ENCODE data around the gene IMPG2.

The IMPG2 gene

DNA sequence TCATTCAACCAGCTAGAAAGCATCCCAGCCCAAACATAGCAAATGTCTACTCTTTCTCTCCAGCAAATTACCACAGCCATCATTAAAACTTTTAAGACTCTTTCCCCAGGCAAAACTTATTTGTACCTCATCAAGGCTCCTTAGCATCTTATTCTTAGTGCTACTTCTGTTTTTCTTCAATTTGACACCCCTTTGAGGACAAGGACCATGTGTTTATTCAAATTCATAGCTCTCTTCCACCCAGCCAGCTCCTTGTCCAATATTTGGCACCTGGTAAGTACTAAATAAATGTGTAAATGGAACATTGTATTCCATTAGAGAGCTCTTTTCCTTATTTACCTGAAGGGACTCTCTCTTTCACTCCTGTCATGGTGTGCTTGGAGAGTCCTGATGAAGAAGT, 89.8 kb downstream of the IMPG2 start:
- DNase-seq: no peak

DNA sequence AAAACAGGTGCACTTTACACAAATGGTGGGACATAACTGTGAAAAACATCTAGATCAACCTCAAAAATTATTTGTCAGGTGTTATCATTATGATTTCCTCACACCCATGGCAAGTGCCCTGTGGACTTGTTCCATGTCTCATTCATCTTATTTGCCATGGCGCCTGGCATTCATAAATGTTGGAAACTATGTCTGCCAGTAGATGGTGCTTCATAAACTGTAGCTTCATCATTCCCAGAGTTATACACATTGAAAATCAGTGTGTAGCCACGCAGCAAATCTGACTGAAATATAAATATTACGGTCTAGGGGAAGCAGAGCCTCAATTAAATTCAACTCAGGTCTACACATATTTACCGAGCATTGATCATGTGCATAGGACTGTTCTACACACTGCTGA, 90.7 kb downstream of the IMPG2 start:
- DNase-seq: no peak

DNA sequence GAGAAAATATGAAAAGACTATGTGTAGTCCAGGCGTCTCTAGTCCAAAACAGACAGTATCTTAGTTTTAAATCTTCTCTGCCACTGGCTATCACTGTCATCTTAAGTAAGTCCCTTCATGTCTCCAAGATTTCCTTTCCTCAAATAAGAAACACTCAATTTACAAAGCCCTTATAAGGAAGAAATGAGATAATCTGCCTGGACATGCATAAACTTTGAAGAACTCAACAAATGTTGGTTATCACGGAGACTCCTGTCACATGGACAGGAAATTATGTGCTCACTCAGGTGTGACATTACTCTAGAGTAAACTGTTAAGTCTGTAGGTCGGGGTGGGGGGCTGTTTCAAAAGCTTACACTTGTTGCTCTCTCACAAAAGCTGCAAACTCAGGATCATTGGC, 91.9 kb downstream of the IMPG2 start:
- no peak for DNase-seq

DNA sequence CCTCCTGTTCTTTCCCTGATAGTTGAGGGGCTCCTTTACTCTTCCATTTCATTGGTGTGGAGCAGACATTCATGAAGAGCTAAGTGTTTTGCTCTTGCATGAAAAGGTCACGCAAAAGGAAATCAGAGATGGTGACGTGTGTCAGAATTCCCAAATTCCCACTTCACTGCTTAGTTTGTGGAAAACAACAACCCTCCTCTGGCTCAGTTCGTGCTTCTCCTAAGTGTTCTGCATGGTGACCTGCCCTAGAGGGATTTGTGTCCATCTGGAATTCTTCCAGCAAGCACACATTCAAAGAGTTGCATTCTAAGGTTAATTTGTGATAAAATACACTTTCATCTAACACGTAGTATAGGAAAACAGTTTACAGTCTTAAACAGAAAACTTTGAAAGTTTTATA, 95.6 kb downstream of the IMPG2 start:
- DNase-seq: no peak

DNA sequence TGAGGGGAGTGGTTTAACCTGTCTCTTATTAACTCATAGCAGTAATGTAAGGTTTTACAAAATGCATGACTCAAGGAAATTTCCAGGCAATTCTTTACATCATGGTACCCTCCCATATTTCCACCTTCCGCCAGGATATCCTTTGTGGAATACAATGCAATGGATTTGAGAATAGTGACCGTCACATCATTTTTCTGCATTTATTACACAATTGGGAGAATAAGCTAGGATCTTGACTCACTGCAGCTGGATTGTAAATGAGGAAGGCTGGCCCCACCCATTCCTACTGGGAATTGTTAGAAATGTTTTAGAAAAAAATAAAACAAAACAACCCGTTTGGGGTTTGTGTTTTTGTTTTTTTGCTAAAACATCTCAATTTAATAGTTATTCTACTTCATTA, 97.4 kb downstream of the IMPG2 start:
- DNase-seq: no peak

DNA sequence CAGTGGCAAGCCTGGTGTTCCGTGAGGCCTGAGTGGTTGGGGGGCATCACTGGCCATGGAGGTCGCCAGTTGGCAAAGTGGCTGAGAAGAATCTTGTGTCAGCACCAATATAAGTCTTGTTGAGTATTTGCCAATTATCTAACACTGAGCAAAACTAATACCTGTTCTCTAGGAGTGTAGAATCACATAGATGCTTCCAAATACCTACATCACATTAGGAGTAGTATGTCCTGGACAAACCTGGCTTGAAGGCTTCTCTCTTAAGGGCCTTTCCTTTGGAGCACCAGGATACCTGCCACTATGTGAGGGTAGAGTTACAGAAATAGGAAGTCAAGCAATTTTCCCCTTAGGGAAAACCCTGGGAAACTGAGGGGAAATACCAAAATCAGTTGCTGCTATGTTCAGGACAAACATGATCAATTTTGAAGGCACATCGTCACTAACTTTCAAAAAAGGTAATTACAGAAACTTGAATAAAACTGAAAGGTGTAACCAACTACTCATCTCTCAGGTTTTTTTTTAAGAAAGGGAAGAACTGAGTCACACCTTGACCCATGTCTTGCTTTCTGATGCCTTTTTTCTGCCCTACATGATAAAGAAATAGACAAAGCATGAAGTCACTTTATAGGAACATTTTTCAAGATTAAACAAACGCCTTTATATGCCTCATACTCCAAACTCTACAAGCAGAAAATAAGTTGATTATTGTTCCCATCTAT, 100.4 kb downstream of the IMPG2 start:
- DNase-seq: no peak

DNA sequence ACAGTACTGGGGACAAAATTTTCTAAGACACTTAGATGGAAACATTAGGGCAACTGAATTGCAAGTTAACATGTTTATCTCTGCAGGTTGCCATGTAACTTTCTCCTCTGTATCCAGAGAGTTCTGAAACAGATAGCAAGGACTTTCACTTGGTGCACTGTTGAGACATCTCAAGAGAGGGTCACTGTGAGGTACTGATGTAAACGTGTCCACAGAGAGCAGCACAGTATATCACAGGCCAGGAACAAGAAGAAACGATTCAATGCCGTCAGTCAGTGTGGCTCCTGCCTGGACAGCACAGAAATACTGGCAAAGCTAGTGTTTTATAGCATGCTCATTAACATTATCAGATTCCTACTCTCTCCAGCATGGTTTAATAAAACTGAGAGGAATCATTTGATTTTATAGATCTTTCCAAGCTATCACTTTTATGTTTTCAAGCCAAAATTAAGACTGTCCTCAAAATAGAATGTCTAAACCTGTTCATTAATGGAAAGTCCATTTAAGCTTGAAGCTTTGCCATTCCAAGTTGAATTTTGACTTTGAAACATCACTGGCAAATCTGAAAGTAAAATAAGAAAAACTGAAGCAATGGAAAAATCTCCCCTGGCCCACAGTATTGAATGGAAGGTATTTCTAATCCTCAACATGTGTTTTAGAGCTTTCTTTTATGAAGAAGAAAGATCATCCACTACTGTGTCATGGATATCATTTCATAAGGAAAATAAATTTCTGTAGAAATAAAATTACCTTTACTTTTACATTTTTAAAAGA, 102.7 kb downstream of the IMPG2 start:
- DNase-seq: no peak

DNA sequence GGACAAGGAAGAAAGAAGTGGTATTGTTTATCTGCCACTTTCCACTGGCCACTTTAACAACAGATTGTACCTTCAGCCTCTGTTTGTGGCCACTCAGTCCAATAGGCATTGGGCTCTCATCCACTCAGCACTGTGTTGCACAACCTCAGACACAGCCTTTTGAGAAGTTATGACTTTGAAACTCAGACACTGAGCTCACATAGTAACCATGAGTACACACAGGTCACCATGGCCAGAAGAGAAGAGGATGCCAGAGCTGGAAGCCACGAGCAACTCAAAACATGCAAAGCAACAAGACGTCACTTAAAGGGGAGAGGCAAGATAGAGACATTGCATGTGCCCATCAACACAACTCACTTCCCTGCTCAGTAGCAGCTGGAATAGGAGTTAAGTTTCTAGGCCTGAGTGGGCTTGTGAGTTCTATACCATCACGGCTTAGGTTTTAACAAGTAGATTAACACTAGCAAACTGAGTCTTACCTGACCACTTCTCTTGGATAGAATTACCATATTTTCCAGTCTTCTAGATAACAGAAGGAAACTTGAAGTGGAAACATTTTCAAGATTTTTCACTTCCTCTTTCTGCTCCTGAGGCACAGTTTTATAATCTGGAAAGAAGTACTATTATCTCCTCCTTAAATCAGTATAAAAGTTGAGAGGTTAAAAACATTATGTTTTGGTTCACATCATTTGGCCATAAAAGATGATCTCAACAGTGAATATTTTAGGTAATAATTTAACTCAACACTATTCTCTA, 103.5 kb downstream of the IMPG2 start:
- no peak for DNase-seq

DNA sequence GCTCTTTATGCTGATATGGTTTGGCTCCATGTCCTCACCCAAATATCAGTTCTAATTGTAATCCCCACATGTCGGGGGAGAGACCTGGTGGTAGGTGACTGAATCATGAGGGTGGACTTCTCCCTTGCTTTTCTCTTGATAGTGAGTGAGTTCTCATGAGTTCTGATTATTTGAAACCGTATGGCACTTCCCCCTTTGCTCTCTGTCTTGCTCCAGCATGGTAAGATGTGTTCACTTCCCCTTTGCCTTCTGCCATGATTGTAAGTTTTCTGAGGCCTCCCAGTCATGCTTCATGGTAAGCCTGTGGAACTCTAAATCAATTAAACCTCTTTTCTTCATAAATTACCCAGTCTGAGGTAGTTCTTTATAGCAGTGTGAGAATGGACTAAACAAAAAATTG, 107.6 kb downstream of the IMPG2 start:
- DNase-seq: no peak

DNA sequence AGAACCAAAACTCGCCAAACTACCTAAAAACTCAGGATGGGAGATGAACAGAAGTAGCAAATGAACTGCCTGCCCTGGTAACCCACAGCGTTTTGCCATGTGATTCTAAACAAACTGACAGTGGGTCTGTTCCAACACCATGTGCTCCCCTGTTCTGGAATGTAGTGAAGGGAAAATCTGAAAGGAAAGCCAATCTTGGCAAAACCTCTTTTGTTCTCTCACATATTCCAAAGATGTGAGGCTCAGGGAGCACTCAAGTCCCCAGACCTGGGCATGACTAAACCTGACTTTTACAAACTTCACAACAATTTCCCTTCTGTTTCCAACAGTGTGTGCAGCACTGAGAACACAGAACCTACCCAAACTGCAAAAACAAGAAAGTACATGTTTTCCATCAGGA, 116.1 kb downstream of the IMPG2 start:
- peak; percentile 9 for DNase-seq

DNA sequence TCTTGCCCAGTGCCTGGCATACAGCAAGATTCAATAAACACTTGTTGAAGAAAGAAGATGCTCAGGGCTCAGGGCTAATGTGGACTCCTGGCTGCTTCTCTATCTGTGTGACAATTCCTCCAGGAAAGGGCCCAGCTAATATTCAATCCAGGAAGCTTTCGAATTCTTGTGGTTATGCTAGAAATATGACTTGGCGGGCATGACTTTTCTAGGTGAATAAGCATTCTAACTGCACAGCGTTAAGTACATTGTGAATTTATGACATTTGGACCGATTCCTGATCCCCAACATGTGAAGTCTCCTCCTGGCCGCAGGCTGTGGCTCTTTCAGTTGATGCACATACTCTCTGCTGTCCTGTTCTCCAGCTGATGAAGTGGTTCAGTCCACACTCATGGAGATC, 117.0 kb downstream of the IMPG2 start:
- DNase-seq: no peak

DNA sequence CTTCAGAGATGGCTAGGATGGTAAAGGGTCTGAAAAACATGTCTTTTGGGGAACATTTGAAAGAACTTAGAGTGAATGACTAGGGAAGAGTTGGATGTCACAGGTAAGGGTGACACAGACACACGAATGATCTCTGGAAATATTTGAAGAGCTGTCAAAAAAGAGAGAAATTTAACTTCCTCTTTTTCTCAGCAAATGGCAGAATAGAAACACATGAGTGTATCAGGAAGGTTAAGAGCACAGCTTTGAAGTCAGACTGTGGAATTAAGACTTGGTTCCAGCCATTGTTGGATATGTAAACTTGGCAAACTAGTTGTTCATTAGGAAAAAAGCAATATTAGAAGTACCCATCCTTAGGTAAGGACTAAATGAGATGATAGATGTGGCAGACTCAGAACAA, 117.7 kb downstream of the IMPG2 start:
- no peak for DNase-seq

DNA sequence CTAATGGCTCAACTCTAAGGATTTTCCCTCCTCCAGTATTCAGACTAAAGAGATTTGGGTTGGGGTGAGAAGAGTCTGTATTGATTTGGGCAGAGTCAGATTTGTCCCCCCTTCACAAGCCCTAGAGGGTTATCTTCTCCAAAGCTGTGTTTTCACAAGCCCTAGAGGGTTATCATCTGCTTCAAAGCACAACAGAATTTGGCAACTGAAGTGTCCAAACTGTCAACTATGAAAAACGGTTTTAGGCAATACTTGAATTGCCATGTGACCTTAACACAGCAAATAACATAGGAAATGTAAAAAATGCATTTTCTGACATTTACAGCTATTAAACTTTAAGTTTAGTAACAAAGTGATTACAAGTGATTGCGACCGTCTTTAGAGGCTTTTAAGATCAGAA, 119.9 kb downstream of the IMPG2 start:
- DNase-seq: no peak

DNA sequence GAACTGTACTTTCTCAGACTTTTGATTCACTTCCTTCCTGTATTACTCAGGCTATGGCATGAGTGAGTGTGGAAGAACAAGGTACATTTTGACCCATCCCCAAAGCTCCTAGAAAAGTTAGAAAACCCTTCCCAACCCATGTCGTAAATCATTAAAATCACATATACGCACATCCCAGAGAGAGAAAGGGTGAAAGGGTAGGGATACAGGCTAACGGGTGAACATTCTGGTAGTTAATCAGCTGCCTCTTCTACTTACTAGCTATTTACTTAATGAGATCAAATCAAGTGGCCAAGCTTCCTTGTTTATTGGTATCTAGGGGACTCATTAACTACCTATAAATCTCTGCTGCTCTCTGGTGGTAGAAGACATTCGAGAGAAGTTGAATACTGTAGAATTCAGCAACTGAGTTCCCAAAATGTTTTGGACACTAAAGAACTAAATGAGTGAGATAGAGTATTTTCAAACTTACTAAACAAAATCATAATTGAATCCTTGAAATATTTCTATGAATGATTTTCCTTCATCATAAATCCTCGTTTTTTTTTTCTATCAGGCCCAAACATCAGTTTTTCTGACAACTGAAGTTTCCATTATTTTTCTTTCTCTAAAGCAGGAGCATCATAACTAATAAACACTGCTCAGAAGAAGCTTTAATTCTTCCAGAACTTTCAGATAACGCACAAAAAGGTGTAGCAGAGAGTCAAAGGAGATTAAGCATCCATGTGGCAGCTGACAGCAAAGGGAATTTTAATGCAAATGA, 124.2 kb downstream of the IMPG2 start:
- peak; percentile 43 for DNase-seq

DNA sequence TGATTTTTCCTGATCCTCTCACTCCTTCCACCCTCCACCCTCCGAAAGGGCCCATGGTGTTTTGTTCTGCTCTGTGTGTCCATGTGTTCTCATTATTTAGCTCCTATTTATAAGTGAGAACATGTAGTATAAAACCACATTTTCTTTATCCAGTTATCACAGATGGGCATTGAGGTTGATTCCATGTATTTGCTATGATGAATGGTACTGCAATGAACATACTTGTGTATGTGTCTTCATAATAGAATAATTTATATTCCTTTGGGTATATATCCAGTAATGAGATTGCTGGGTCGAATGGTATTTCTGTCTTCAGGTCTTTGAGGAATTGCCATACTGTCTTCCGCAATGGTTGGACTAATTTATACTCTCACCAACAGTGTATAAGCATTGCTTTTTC, 126.0 kb downstream of the IMPG2 start:
- DNase-seq: no peak

DNA sequence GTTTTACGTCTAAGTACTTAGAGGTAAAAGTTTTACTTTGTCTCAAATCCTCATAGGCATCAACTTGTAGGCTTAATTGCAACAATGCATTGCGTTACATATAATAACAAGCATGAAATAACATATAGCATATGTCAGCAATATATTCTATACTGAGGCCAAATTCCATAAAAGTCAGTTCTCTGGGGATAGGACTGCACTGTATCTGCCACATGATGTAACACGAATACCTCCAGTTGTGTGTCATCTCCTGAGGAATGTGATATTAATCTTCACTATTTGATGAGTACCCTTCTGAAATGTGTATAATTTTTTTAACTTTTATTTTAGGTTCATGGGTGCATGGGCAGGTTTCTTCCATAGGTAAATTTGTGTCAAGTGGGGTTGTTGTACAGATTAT, 126.4 kb downstream of the IMPG2 start:
- no peak for DNase-seq

DNA sequence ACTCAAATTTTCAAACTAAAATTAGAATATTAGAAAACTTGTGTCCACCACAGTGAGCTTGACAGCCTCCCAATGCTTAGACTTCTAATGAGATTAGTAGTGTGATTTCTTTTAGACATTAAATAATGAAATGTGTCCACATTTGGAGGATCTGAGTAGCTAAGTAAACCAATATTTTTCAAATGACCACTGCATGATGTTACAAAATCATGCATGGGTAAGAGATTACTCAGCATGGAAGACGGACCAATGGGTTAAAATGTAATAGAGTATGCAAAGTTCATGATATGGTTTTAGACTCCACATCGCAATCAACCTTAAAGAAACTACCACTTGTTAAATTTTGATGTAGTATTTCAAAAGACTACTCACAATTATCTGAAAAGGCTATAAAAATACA, 130.6 kb downstream of the IMPG2 start:
- no peak for DNase-seq

DNA sequence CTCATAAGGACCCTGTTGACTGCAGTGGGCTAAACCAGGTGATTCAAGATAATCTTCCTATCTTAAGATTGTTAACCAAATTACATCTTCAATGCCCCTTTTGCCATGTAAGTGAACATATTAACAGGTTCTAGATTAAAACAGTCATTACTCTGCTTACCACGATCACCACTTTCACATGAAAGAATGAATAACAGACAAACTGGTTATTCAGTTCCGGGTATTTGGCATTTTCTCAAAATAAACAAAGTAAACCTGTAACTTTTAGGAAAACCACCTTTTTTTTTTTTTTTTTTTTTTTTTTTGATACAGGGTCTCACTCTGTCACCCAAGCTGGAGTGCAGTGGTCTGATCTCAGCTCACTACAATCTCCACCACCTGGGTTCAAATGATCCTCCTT, 131.2 kb downstream of the IMPG2 start:
- no peak for DNase-seq

DNA sequence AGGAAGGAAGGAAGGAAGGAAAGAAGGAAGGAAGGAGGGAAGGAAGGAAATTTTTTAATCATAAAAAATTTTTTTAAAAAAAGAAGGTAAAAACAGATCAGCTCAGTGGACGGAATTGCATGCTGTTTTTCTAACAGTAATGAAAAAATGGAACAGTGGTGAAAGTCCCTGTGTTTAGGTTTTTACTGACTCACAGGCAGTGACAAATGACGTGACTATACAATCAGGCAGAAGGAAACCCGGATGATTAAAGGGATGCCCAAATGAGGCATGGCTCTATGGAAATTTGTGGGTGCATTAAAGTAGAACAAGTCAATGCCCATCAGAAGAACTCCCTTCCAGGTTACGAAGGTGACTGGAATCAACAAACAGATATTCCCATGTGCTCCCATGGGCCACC, 135.0 kb downstream of the IMPG2 start:
- DNase-seq: no peak

DNA sequence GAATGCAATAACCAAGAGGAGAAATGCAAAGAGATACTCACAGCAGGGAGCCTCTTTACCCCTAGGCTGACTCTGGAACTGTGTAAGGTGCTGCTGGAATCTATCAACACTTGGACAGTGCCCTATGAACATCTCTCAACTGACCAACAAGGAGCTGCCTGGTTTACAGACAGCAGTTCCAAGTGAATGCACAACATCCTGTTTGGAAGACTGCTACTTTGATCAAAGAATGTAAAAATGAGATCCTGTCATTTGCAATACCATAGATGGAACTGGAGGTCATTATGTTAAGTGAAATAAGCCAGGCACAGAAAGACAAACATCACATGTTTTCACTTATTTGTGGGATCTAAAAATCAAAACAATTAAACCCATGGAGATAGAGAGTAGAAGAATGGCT, 136.3 kb downstream of the IMPG2 start:
- no peak for DNase-seq

DNA sequence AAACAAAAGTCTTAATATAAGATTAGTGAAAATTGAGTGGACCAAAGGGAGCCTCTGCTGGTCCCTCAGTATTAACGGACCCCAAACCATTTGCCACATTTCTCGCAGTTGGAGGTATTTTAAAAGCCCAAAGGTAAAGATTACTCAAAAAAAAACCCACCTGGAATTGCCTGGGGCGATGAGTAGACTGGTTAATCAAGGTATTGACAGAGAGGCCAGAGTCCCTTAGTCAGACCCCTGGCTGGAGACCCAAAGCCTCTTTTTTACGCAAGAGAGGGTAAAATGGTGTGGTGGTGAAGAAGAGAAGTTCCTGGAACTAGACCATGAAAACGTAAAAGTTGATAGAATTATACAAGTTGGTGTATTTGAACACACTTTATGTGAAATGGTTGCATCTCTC, 137.2 kb downstream of the IMPG2 start:
- no peak for DNase-seq

DNA sequence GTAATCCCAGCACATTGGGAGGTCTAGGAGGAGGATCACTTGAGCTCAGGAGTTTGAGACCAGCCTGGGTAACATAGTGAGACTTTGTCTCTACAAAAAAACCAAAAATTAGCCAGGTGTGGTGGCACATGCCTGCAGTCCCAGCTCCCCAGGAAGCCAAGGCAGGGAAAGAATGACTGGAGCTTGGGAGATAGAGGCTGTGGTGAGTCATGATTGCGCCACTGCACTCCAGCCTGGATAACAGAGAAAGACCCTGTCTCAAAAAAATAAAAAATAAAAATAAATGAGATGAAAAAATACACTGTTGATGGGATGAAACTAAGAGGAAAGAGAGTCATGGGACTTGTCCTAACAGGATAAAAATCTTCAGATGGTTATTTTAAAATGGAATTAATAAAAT, 137.6 kb downstream of the IMPG2 start:
- no peak for DNase-seq

DNA sequence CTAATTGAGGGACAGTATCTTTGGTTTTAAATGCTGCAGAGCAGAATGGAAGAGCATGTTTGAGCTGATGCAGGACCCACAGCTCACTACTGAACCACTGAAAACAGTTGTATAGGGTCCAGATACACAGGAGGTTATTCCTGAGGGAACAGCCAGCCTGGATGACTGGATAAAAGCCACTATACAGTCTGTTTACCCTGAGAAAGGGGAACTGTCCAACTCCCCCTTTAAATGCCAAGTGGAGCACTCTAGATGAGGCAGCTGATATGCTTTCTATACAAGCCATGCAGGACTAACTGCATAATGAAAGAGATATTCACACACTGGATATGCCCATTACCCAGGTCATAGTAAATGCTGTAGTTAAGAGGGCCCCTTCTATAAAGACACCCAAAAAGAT, 138.6 kb downstream of the IMPG2 start:
- DNase-seq: no peak

All from midbrain (tissue), 1 donor.